C4-2B (cell line): ENCODE results near the gene TRIM46.

Experiments used
- ZFX ChIP-seq: fragments of 450-650 bp; IDR thresholded peaks from 2 replicates; pipeline ENCODE4 v1.6.1; 2017
- TF ChIP-seq, protein P1 (sequence below): fragments of 450-650 bp; conservative IDR thresholded peaks from 2 replicates; pipeline ENCODE4 v1.5.1; 2017; ENCODE audit warnings: mild to moderate bottlenecking

DNA sequence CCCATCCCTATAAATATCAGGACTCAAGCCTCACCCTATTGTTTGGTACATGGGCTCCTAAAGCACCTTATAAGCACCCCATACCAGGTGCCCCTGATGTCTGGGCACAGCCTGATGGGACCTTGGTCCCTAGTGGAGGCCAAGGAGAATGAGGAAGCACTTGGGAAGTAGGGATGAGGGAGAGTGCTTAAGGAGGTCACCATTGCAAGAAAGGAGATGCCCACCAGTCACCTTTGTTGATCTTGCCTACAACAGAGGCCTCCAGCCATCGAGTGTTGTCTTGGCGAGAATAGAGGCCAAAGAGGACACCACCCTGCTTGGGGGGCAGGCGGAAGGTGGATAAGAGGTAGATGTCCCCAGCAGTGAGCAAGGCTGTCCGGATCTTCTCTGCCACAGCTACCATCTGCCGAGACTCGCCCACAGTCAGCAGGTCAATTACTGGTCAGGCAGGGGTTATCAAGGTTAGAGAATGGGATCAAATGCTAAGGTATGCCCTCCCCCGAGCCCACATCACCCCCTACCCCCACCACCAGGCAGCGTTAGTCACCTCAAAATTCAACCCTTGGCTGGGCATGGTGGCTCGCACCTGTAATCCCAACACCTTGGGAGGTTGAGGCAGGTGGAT is 32.4 kb downstream of the TRIM46 start:
- TF ChIP-seq, protein P1, sequence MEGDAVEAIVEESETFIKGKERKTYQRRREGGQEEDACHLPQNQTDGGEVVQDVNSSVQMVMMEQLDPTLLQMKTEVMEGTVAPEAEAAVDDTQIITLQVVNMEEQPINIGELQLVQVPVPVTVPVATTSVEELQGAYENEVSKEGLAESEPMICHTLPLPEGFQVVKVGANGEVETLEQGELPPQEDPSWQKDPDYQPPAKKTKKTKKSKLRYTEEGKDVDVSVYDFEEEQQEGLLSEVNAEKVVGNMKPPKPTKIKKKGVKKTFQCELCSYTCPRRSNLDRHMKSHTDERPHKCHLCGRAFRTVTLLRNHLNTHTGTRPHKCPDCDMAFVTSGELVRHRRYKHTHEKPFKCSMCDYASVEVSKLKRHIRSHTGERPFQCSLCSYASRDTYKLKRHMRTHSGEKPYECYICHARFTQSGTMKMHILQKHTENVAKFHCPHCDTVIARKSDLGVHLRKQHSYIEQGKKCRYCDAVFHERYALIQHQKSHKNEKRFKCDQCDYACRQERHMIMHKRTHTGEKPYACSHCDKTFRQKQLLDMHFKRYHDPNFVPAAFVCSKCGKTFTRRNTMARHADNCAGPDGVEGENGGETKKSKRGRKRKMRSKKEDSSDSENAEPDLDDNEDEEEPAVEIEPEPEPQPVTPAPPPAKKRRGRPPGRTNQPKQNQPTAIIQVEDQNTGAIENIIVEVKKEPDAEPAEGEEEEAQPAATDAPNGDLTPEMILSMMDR = no peak
- TF ChIP-seq ZFX = no peak
